Stimulated activated naive CD8-positive, alpha-beta T cell treated with anti-CD3 and anti-CD28 coated beads, Interleukin-15, Interleukin-2, amounts not matched to agents 100 ng/mL and 50 ng/mL, for 24 hours (primary cell): Measurements from ENCODE around the gene KRTAP5-4.
"Not testable (repeated sequence)": the region's sequence is repeated elsewhere in the genome, so short reads cannot be mapped to it uniquely, and the experiment has no call there.

ENCODE experiments used
- H3K27ac Mint-ChIP-seq: one replicate; pipeline ENCODE4 v1.8.0; 2021; ENCODE audit warnings: mild to moderate bottlenecking, mixed read lengths
- H3K27me3 Mint-ChIP-seq: one replicate; pipeline ENCODE4 v1.8.0; 2021; ENCODE audit warnings: mixed read lengths
- H3K36me3 Mint-ChIP-seq: one replicate; pipeline ENCODE4 v1.8.0; 2021; ENCODE audit warnings: low read depth, mixed read lengths
- H3K4me1 Mint-ChIP-seq: one replicate; pipeline ENCODE4 v1.8.0; 2021; ENCODE audit warnings: low read depth, mixed read lengths
- H3K4me3 Mint-ChIP-seq: one replicate; pipeline ENCODE4 v1.8.0; 2021; ENCODE audit warnings: mild to moderate bottlenecking, mixed read lengths
- H3K9me3 Mint-ChIP-seq: one replicate; pipeline ENCODE4 v1.8.0; 2021; ENCODE audit warnings: mixed read lengths

KRTAP5-4 gene

GRCh38 chr11:1632053-1632714 lies 10.2 kb upstream of the KRTAP5-4 start:
- no peaks in the 10 kb centered on the region for H3K4me1 Mint-ChIP-seq
- H3K4me3 Mint-ChIP-seq: no peak overlapping the region
- peaks cover 31% of the 10 kb centered on the region for H3K27me3 Mint-ChIP-seq
- no peaks in the 10 kb centered on the region for H3K36me3 Mint-ChIP-seq
- H3K27ac Mint-ChIP-seq: no peak overlapping the region
- H3K9me3 Mint-ChIP-seq: no peaks in the 10 kb centered on the region

- Mint-ChIP-seq H3K4me1 (no peaks in the 10 kb centered on the region), H3K27me3 (peaks cover 31% of the 10 kb centered on the region), H3K9me3 (no peaks in the 10 kb centered on the region), H3K27ac (no peak overlapping the region), H3K4me3 (no peak overlapping the region), H3K36me3 (no peaks in the 10 kb centered on the region)
These were observed 9.2 kb upstream of the KRTAP5-4 start for GRCh38 chr11:1631066-1631568.

GRCh38 chr11:1630271-1630670 lies 8.3 kb upstream of the KRTAP5-4 start:
- H3K4me3 Mint-ChIP-seq: no peak overlapping the region

GRCh38 chr11:1629326-1630185 lies 7.6 kb upstream of the KRTAP5-4 start, which contains the start of gene KRTAP5-5:
Gene KRTAP5-5 (plus strand): TSS chr11:1629775. CDS start chr11:1629841, 66 bp downstream.
- Mint-ChIP-seq H3K4me3 (no peak within 1 kb of the TSS), H3K36me3 (no peaks in the 10 kb centered on the region), H3K27ac (no peak within 1 kb of the TSS), H3K9me3 (no peaks in the 10 kb centered on the region), H3K4me1 (no peaks in the 10 kb centered on the region), H3K27me3 (peaks cover 20% of the 10 kb centered on the region)

More at GRCh38 chr11:1630271-1630670, 8.3 kb upstream of the KRTAP5-4 start:
- no peaks in the 10 kb centered on the region for H3K36me3 Mint-ChIP-seq
- H3K27ac Mint-ChIP-seq: no peak overlapping the region
- peaks cover 23% of the 10 kb centered on the region for H3K27me3 Mint-ChIP-seq
- H3K9me3 Mint-ChIP-seq: no peaks in the 10 kb centered on the region
- no peaks in the 10 kb centered on the region for H3K4me1 Mint-ChIP-seq

- Mint-ChIP-seq H3K27me3 (peaks cover 20% of the 10 kb centered on the region), H3K4me1 (no peaks in the 10 kb centered on the region), H3K27ac (no peak overlapping the region), H3K36me3 (no peaks in the 10 kb centered on the region), H3K4me3 (no peak overlapping the region), H3K9me3 (no peaks in the 10 kb centered on the region)
These were observed 6.8 kb upstream of the KRTAP5-4 start for GRCh38 chr11:1628506-1629325.

- Mint-ChIP-seq H3K27ac (no peak overlapping the region), H3K36me3 (no peaks in the 10 kb centered on the region), H3K27me3 (peaks cover 9% of the 10 kb centered on the region), H3K4me3 (no peak overlapping the region), H3K9me3 (no peaks in the 10 kb centered on the region), H3K4me1 (no peaks in the 10 kb centered on the region)
These were observed 3.6 kb upstream of the KRTAP5-4 start for GRCh38 chr11:1625541-1625940.

- Mint-ChIP-seq H3K4me3 (no peak overlapping the region), H3K9me3 (no peaks in the 10 kb centered on the region), H3K27ac (no peak overlapping the region), H3K36me3 (no peaks in the 10 kb centered on the region), H3K4me1 (peaks cover under 1% of the 10 kb centered on the region), H3K27me3 (peaks cover 8% of the 10 kb centered on the region)
These were observed 2.7 kb upstream of the KRTAP5-4 start for GRCh38 chr11:1624621-1625020.

GRCh38 chr11:1623716-1624115 lies 1.8 kb upstream of the KRTAP5-4 start:
- Mint-ChIP-seq H3K9me3 (no peaks in the 10 kb centered on the region), H3K4me1 (peaks cover 6% of the 10 kb centered on the region), H3K4me3 (no peak overlapping the region), H3K27ac (no peak overlapping the region), H3K27me3 (peaks cover 9% of the 10 kb centered on the region), H3K36me3 (no peaks in the 10 kb centered on the region)

GRCh38 chr11:1619449-1619848 lies 2.5 kb downstream of the KRTAP5-4 start:
- no peak overlapping the region for H3K4me3 Mint-ChIP-seq
- H3K36me3 Mint-ChIP-seq: no peaks in the 10 kb centered on the region
- no peaks in the 10 kb centered on the region for H3K9me3 Mint-ChIP-seq
- H3K27me3 Mint-ChIP-seq: peaks cover 42% of the 10 kb centered on the region
- no peak overlapping the region for H3K27ac Mint-ChIP-seq
- peaks cover 6% of the 10 kb centered on the region for H3K4me1 Mint-ChIP-seq

GRCh38 chr11:1618231-1618630 lies 3.7 kb downstream of the KRTAP5-4 start:
- Mint-ChIP-seq H3K27me3 (peaks cover 42% of the 10 kb centered on the region), H3K9me3 (no peaks in the 10 kb centered on the region), H3K4me1 (peaks cover 6% of the 10 kb centered on the region), H3K36me3 (no peaks in the 10 kb centered on the region), H3K27ac (no peak overlapping the region), H3K4me3 (no peak overlapping the region)

- peaks cover 27% of the 10 kb centered on the region for H3K27me3 Mint-ChIP-seq
These were observed 13.6 kb downstream of the KRTAP5-4 start, which contains the start of gene KRTAP5-3 for GRCh38 chr11:1608363-1608762. Gene KRTAP5-3 (minus strand): TSS chr11:1608463. CDS start chr11:1608385, 78 bp downstream.

GRCh38 chr11:1607901-1608300 lies 14.0 kb downstream of the KRTAP5-4 start:
- not testable (repeated sequence) for H3K27ac Mint-ChIP-seq, H3K9me3 Mint-ChIP-seq, H3K36me3 Mint-ChIP-seq, H3K4me3 Mint-ChIP-seq, H3K4me1 Mint-ChIP-seq
- peaks cover 31% of the 10 kb centered on the region for H3K27me3 Mint-ChIP-seq

More at GRCh38 chr11:1608363-1608762, 13.6 kb downstream of the KRTAP5-4 start, which contains the start of gene KRTAP5-3:
- H3K4me3 Mint-ChIP-seq: no peak within 1 kb of the TSS
- no peaks in the 10 kb centered on the region for H3K4me1 Mint-ChIP-seq
- H3K27ac Mint-ChIP-seq: no peak within 1 kb of the TSS
- H3K9me3 Mint-ChIP-seq: no peaks in the 10 kb centered on the region
- no peaks in the 10 kb centered on the region for H3K36me3 Mint-ChIP-seq

GRCh38 chr11:1607156-1607845 lies 14.6 kb downstream of the KRTAP5-4 start:
- not testable (repeated sequence) for H3K9me3 Mint-ChIP-seq, H3K36me3 Mint-ChIP-seq, H3K4me3 Mint-ChIP-seq, H3K4me1 Mint-ChIP-seq, H3K27ac Mint-ChIP-seq
- H3K27me3 Mint-ChIP-seq: peaks cover 31% of the 10 kb centered on the region

GRCh38 chr11:1605923-1606322 lies 16.0 kb downstream of the KRTAP5-4 start:
- not testable (repeated sequence) for H3K36me3 Mint-ChIP-seq, H3K9me3 Mint-ChIP-seq, H3K27ac Mint-ChIP-seq, H3K4me1 Mint-ChIP-seq, H3K4me3 Mint-ChIP-seq
- peaks cover 39% of the 10 kb centered on the region for H3K27me3 Mint-ChIP-seq
